HG03460 (cell line): ENCODE measurements around the gene MACF1.
"Not testable (repeated sequence)": the region's sequence is repeated elsewhere in the genome, so short reads cannot be mapped to it uniquely, and the experiment has no call there.

ENCODE experiments used
- ATAC-seq: cut with Tn5 transposase; IDR thresholded peaks from one replicate; pipeline ENCODE4 v1.9.1; 2021; ENCODE audit not compliant: unreplicated experiment

Gene MACF1

DNA sequence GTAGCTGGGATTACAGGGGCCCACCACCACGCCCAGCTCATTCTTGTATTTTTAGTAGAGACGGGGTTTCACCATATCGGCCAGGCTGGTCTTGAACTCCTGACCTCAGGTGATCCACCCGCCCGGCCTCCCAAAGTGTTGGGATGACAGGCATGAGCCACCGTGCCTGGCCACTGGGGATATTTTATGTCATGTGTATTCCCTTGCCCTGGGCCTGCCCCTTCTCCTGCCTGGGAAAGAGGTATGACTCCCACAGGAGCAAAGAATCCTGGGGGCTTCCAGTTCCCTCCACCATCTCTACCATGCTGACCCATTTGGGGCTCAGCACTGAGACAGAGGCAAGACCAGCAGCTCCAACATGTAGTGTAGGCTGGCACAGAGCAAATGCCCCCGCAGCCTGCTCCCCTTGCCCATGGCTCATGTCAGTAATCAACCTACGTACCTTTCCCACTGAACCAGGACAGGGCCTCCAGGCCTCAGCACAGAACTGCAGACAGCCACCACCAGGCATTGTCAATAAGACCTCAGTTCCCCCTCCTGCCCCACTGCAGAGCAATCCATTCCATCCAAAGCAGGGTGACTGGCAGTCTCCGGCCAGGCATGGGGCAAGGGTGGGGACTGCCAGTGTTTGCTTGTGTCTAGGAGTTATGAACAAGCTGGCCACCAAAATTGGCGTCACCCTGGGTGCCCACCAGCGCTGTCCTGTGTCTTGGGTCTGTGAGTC lies 322.1 kb downstream of the MACF1 start:
- no peak for ATAC-seq

GRCh38 chr1:39527190-39527579 lies 322.7 kb downstream of the MACF1 start:
- not testable (repeated sequence) for ATAC-seq

DNA sequence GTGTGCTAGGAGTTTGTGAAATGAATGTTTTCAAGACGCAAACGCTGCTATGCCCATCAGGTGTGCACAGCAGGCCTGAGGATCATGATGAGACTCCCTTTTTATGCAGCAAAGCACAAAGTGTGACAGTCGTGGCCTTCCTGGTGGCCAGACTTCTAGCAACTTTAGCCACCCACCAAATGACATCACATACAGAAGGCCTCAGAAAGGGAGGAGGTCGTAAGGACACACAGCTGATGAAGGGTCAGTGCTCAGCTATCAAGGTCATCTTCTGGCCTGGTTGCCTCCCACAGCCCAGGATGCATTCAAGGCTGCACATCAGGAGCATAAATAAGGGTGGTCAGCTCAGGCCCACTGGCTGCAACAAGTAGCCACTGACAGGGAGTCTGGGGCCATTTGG lies 323.6 kb downstream of the MACF1 start:
- ATAC-seq: no peak

- no peak for ATAC-seq
Observed at GRCh38 chr1:39529901-39530535, 325.5 kb downstream of the MACF1 start.

GRCh38 chr1:39531526-39531925 lies 327.0 kb downstream of the MACF1 start:
- ATAC-seq: no peak

DNA sequence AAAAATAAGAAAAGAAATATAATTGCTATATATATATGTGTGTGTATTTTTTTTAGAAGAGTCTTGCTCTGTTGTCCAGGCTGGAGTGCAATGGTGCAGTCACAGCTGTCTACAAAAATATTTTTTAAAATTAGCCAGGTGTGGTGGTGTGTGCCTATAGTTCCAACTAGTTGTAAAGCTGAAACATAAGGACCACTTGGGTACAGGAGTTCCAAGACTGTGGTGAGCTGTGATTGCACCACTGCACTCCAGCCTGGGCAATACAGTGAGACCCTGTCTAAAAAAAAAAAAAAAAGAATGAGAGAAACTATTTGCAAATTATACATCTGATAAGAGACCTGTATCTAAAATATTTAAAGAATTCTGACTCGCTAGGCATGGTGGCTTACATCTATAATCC lies 328.9 kb downstream of the MACF1 start:
- ATAC-seq: no peak
